Astrocyte of the spinal cord (primary cell): ENCODE data around the gene CERS2.

Experiments
- DNase-seq: peaks from one replicate; pipeline ENCODE4 v3.0.0; 2011; ENCODE audit warnings: low read depth, low spot score
- H3K4me3 ChIP-seq: 2 replicates; pipeline ENCODE4 v1.5.1; 2011; ENCODE audit warnings: low read depth, mild to moderate bottlenecking, low read length, moderate library complexity
- CTCF ChIP-seq: IDR thresholded peaks from 2 replicates; pipeline ENCODE4 v1.5.1; 2012; ENCODE audit warnings: low read depth, mild to moderate bottlenecking, low read length, inconsistent platforms
- in situ Hi-C: cut with HindIII; loops from 2 replicates; pipeline ENCODE4 v1.10.0; 2017; ENCODE audit warnings: low sequenced_read_pairs

CERS2 gene

GRCh38 chr1:151009674-151010345 lies 35.2 kb upstream of the CERS2 start:
- no peak for TF ChIP-seq CTCF
- no peak overlapping the region for H3K4me3 ChIP-seq
- DNase-seq, result no peak
- in situ Hi-C loops, result no loop called here

GRCh38 chr1:151009206-151009587 lies 34.6 kb upstream of the CERS2 start:
- in situ Hi-C loops, result no loop called here
- peak overlapping the region; percentile 83 for H3K4me3 ChIP-seq
- TF ChIP-seq CTCF, result no peak
- DNase-seq, result peak; percentile 74

- in situ Hi-C loops, result no loop called here
- TF ChIP-seq CTCF, result no peak
- DNase-seq, result peak; percentile 96
- H3K4me3 ChIP-seq, result peak within 1 kb of the TSS; percentile 83
These were observed 33.9 kb upstream of the CERS2 start, which contains the start of gene PRUNE1 for GRCh38 chr1:151008244-151009205. PRUNE1 (plus strand) TSS chr1:151008449; CDS start chr1:151008633, 184 bp downstream.

GRCh38 chr1:151007853-151008243 lies 33.2 kb upstream of the CERS2 start:
- in situ Hi-C loops, result no loop called here
- TF ChIP-seq CTCF, result no peak
- no peak for DNase-seq
- H3K4me3 ChIP-seq, result peak overlapping the region; percentile 23

GRCh38 chr1:151006327-151007052 lies 31.9 kb upstream of the CERS2 start, which contains the start of gene MINDY1:
MINDY1 (minus strand) TSS chr1:151006902; CDS start chr1:151002617, 4,285 bp downstream.
- in situ Hi-C loops, result no loop called here
- peak; percentile 88 for DNase-seq
- peak within 1 kb of the TSS; percentile 62 for H3K4me3 ChIP-seq
- peak; percentile 70 for TF ChIP-seq CTCF

GRCh38 chr1:151005729-151006319 lies 31.2 kb upstream of the CERS2 start:
- no peak for DNase-seq
- TF ChIP-seq CTCF, result no peak
- H3K4me3 ChIP-seq, result peak overlapping the region; percentile 62
- in situ Hi-C loops, result no loop called here
